ENCODE data around the gene PDE6H.

The PDE6H gene

GRCh38 chr12:14976658-14977057, 3.8 kb downstream of the PDE6H start:
- ATAC-seq (ENCODE audit: insufficient read depth, low read depth) (no peak), DNase-seq (no peak)
- Histone ChIP-seq H3K4me3 (ENCODE audit: low read depth in 1 of 2, low read length in 2 of 2) (no peak overlapping the region), H3K4me2 (ENCODE audit: insufficient read depth, low read length) (no peak overlapping the region), H3K27me3 (ENCODE audit: insufficient read depth, low read length, poor library complexity) (no peaks in the 10 kb centered on the region), H4K20me1 (ENCODE audit: insufficient read depth, low read length) (no peaks in the 10 kb centered on the region), H3K36me3 (ENCODE audit: insufficient read depth, low read length) (no peaks in the 10 kb centered on the region), H3K4me1 (ENCODE audit: insufficient read depth, low read length) (peaks cover 13% of the 10 kb centered on the region), H2AFZ (ENCODE audit: low read depth, low read length) (no peak overlapping the region), H3K9me3 (ENCODE audit: insufficient read depth, low read length, severe bottlenecking) (no peaks in the 10 kb centered on the region), H3K79me2 (ENCODE audit: insufficient read depth, low read length) (no peaks in the 10 kb centered on the region), H3K27ac (ENCODE audit: low read length) (no peak overlapping the region), H3K9ac (ENCODE audit: low read depth, low read length) (no peak overlapping the region)
- no peak for TF ChIP-seq CTCF (IDR thresholded peaks at IDR 0.05; ENCODE audit: borderline replicate concordance, extremely low read depth, low read length, poor library complexity, severe bottlenecking)
- TF ChIP-seq EZH2 (IDR thresholded peaks at IDR 0.05; ENCODE audit: borderline replicate concordance, low read depth, low read length, severe bottlenecking): no peak

- Histone ChIP-seq H3K4me3 (ENCODE audit: low read depth in 1 of 2, low read length in 2 of 2) (no peak overlapping the region), H3K27me3 (ENCODE audit: insufficient read depth, low read length, poor library complexity) (no peaks in the 10 kb centered on the region), H3K79me2 (ENCODE audit: insufficient read depth, low read length) (no peaks in the 10 kb centered on the region), H3K36me3 (ENCODE audit: insufficient read depth, low read length) (no peaks in the 10 kb centered on the region), H3K27ac (ENCODE audit: low read length) (no peak overlapping the region), H4K20me1 (ENCODE audit: insufficient read depth, low read length) (no peaks in the 10 kb centered on the region), H3K9me3 (ENCODE audit: insufficient read depth, low read length, severe bottlenecking) (no peaks in the 10 kb centered on the region), H3K4me2 (ENCODE audit: insufficient read depth, low read length) (no peak overlapping the region), H3K4me1 (ENCODE audit: insufficient read depth, low read length) (peaks cover 20% of the 10 kb centered on the region), H2AFZ (ENCODE audit: low read depth, low read length) (no peak overlapping the region), H3K9ac (ENCODE audit: low read depth, low read length) (no peak overlapping the region)
- ATAC-seq (ENCODE audit: insufficient read depth, low read depth) (peak; percentile 81), DNase-seq (no peak)
- TF ChIP-seq CTCF (IDR thresholded peaks at IDR 0.05; ENCODE audit: borderline replicate concordance, extremely low read depth, low read length, poor library complexity, severe bottlenecking) (no peak), EZH2 (IDR thresholded peaks at IDR 0.05; ENCODE audit: borderline replicate concordance, low read depth, low read length, severe bottlenecking) (no peak)
These were observed 6.6 kb downstream of the PDE6H start for GRCh38 chr12:14979468-14979867.

- ATAC-seq (ENCODE audit: insufficient read depth, low read depth): no peak
- Histone ChIP-seq H3K27me3 (ENCODE audit: insufficient read depth, low read length, poor library complexity) (no peaks in the 10 kb centered on the region), H3K79me2 (ENCODE audit: insufficient read depth, low read length) (no peaks in the 10 kb centered on the region), H3K9ac (ENCODE audit: low read depth, low read length) (no peak overlapping the region), H2AFZ (ENCODE audit: low read depth, low read length) (no peak overlapping the region), H3K9me3 (ENCODE audit: insufficient read depth, low read length, severe bottlenecking) (no peaks in the 10 kb centered on the region), H3K27ac (ENCODE audit: low read length) (no peak overlapping the region), H3K4me1 (ENCODE audit: insufficient read depth, low read length) (peaks cover 20% of the 10 kb centered on the region), H3K4me3 (ENCODE audit: low read depth in 1 of 2, low read length in 2 of 2) (no peak overlapping the region), H3K36me3 (ENCODE audit: insufficient read depth, low read length) (no peaks in the 10 kb centered on the region), H3K4me2 (ENCODE audit: insufficient read depth, low read length) (no peak overlapping the region), H4K20me1 (ENCODE audit: insufficient read depth, low read length) (no peaks in the 10 kb centered on the region)
- TF ChIP-seq CTCF (IDR thresholded peaks at IDR 0.05; ENCODE audit: borderline replicate concordance, extremely low read depth, low read length, poor library complexity, severe bottlenecking) (no peak), EZH2 (IDR thresholded peaks at IDR 0.05; ENCODE audit: borderline replicate concordance, low read depth, low read length, severe bottlenecking) (no peak)
- DNase-seq: no peak
These were observed 8.2 kb downstream of the PDE6H start for GRCh38 chr12:14981049-14981448.

- H2AFZ ChIP-seq (ENCODE audit: low read depth, low read length): no peak overlapping the region
- H3K4me1 ChIP-seq (ENCODE audit: insufficient read depth, low read length): peaks cover 20% of the 10 kb centered on the region
- H3K4me3 ChIP-seq (ENCODE audit: low read depth in 1 of 2, low read length in 2 of 2): no peak overlapping the region
- H3K27ac ChIP-seq (ENCODE audit: low read length): no peak overlapping the region
- no peak for ATAC-seq (ENCODE audit: insufficient read depth, low read depth)
- no peaks in the 10 kb centered on the region for H3K79me2 ChIP-seq (ENCODE audit: insufficient read depth, low read length)
- TF ChIP-seq CTCF (IDR thresholded peaks at IDR 0.05; ENCODE audit: borderline replicate concordance, extremely low read depth, low read length, poor library complexity, severe bottlenecking) (no peak), EZH2 (IDR thresholded peaks at IDR 0.05; ENCODE audit: borderline replicate concordance, low read depth, low read length, severe bottlenecking) (no peak)
- no peaks in the 10 kb centered on the region for H3K36me3 ChIP-seq (ENCODE audit: insufficient read depth, low read length)
- no peak overlapping the region for H3K4me2 ChIP-seq (ENCODE audit: insufficient read depth, low read length)
- no peaks in the 10 kb centered on the region for H3K9me3 ChIP-seq (ENCODE audit: insufficient read depth, low read length, severe bottlenecking)
- no peaks in the 10 kb centered on the region for H3K27me3 ChIP-seq (ENCODE audit: insufficient read depth, low read length, poor library complexity)
- H3K9ac ChIP-seq (ENCODE audit: low read depth, low read length): no peak overlapping the region
- DNase-seq: no peak
- H4K20me1 ChIP-seq (ENCODE audit: insufficient read depth, low read length): no peaks in the 10 kb centered on the region
These were observed 9.7 kb downstream of the PDE6H start for GRCh38 chr12:14982562-14982961.

Measured in DND-41 (cell line).